Transverse colon (tissue), 3 donors: Measurements from ENCODE around the gene TSPO2.

Experiments
- EP300 ChIP-seq: sonication (generic); formaldehyde crosslinking; IDR thresholded peaks from one replicate; pipeline ENCODE4 v1.6.1; 2017; ENCODE audit warnings: antibody characterized with exemption, low read depth
- POLR2A ChIP-seq: fragments of 450-650 bp; IDR thresholded peaks from one replicate; pipeline ENCODE4 v1.6.1; 2016; ENCODE audit warnings: antibody characterized with exemption, mild to moderate bottlenecking, moderate library complexity
- TF ChIP-seq, protein P1 (sequence below), 5 experiments: fragments of 200-600 bp in 3 of 5; fragments of 450-650 bp in 2 of 5; sonication (generic) in 3 of 5; IDR thresholded peaks; 1 replicate in 2 of 5; 2 replicates in 3 of 5; pipeline ENCODE4 v1.5.1; 2016 to 2017; ENCODE audit warnings: antibody characterized with exemption in 5 of 5, inconsistent platforms in 3 of 5, mild to moderate bottlenecking in 2 of 5, moderate library complexity in 1 of 5

DNA sequence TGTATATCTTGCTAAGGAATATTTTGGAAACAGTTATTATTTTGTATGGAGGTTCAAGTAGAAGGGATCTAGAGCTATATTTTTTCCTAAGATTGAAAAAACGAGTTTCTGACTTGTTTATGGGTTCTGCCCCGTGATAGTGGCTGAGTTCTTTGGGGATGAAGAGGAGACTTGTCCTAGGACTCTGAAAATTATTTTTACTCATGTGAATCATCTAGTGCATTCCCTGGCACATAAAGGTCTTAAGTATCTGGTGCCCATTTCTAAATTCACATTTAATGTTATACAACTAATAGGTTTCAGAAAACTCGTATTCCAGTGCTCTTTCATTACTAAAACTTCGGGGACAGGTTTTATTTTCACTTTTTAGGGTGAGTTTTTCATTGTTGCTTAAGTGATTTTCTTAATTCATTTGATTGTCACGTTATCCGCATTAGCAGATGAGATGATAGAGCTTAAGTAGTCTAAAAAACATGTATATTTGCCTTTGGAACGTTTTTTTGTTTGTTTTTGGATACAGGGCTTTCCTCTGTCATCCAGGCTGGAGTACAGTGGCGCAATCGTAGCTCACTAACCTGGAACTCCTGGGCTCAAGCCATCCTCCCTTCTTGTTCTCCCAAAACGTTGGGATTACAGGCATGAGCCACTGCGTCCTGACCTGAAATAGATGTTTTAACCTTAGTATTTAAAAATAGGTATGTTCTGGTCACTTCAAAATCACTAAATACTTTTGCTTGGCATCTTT lies 32.6 kb downstream of the TSPO2 start:
- TF ChIP-seq, protein P1, sequence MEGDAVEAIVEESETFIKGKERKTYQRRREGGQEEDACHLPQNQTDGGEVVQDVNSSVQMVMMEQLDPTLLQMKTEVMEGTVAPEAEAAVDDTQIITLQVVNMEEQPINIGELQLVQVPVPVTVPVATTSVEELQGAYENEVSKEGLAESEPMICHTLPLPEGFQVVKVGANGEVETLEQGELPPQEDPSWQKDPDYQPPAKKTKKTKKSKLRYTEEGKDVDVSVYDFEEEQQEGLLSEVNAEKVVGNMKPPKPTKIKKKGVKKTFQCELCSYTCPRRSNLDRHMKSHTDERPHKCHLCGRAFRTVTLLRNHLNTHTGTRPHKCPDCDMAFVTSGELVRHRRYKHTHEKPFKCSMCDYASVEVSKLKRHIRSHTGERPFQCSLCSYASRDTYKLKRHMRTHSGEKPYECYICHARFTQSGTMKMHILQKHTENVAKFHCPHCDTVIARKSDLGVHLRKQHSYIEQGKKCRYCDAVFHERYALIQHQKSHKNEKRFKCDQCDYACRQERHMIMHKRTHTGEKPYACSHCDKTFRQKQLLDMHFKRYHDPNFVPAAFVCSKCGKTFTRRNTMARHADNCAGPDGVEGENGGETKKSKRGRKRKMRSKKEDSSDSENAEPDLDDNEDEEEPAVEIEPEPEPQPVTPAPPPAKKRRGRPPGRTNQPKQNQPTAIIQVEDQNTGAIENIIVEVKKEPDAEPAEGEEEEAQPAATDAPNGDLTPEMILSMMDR (IDR thresholded peaks at IDR 0.05): no peak
- TF ChIP-seq EP300: no peak
- TF ChIP-seq POLR2A: no peak
